Hepatic stellate cell (primary cell): ENCODE data around the gene RNPEPL1.

Experiments
- DNase-seq: peaks from one replicate; pipeline ENCODE4 v3.0.0; 2011; ENCODE audit warnings: low spot score

RNPEPL1 gene

GRCh38 chr2:240591784-240592183, 23.5 kb downstream of the RNPEPL1 start:
- DNase-seq = no peak

- DNase-seq = no peak
These were observed 24.9 kb downstream of the RNPEPL1 start for GRCh38 chr2:240593026-240593702.

- DNase-seq = no peak
These were observed 25.6 kb downstream of the RNPEPL1 start for GRCh38 chr2:240593703-240594451.

- no peak for DNase-seq
These were observed 26.5 kb downstream of the RNPEPL1 start for GRCh38 chr2:240594511-240595380.

GRCh38 chr2:240595381-240596079, 27.2 kb downstream of the RNPEPL1 start:
- DNase-seq = peak; percentile 49

GRCh38 chr2:240596080-240596460, 27.8 kb downstream of the RNPEPL1 start:
- no peak for DNase-seq

- DNase-seq = no peak
These were observed 28.2 kb downstream of the RNPEPL1 start for GRCh38 chr2:240596491-240596931.

GRCh38 chr2:240597054-240597418, 28.8 kb downstream of the RNPEPL1 start:
- DNase-seq = no peak

GRCh38 chr2:240597419-240598181, 29.3 kb downstream of the RNPEPL1 start:
- no peak for DNase-seq

GRCh38 chr2:240598311-240598911, 30.1 kb downstream of the RNPEPL1 start:
- DNase-seq = no peak

- DNase-seq = no peak
These were observed 30.9 kb downstream of the RNPEPL1 start for GRCh38 chr2:240599141-240599583.

- no peak for DNase-seq
These were observed 32.2 kb downstream of the RNPEPL1 start for GRCh38 chr2:240600451-240600961.

GRCh38 chr2:240601061-240601830, 33.0 kb downstream of the RNPEPL1 start:
- no peak for DNase-seq

GRCh38 chr2:240601831-240602160, 33.5 kb downstream of the RNPEPL1 start:
- no peak for DNase-seq

- DNase-seq = no peak
These were observed 34.2 kb downstream of the RNPEPL1 start for GRCh38 chr2:240602266-240603050.

- no peak for DNase-seq
These were observed 35.0 kb downstream of the RNPEPL1 start for GRCh38 chr2:240603081-240603835.

- DNase-seq = no peak
These were observed 35.6 kb downstream of the RNPEPL1 start for GRCh38 chr2:240603846-240604245.

GRCh38 chr2:240604291-240604938, 36.1 kb downstream of the RNPEPL1 start:
- DNase-seq = peak; percentile 93
